HL-60/S4 (cell line): Measurements from ENCODE around the gene ABHD12.

Source experiments
- in situ Hi-C: fragments of 300-500 bp; cut with MboI; formaldehyde crosslinking; loops from 2 replicates; pipeline ENCODE4 v1.14.3; 2022; ENCODE audit warnings: low sequenced_read_pairs

Gene ABHD12

DNA sequence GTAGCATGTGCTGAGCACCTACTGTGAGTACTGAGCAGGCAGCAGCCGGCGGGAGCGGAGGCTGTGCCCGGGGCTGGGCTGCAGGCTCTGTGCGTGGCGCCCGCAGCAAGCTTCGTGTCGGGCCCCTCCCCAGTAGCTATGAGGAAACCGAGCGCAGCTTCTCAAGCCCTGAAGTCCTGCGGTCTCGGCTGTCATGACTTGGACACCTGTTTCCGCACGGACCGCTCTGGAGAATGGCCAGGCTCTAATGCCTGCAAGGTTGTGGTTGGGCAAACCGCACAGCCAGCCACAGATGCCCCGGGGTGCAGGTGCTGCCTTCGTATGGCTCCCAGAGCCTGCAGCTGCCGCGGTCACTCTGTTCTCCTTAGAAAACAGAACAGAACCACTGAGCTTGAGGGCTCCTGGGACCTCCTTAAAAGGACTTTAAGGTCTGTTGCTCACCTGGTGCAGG lies 109.1 kb downstream of the ABHD12 start:
- in situ Hi-C loops = loop anchor here (25.0 kb wide), 1 partner anchor 144 kb away; no protein-coding TSS in a partner anchor

DNA sequence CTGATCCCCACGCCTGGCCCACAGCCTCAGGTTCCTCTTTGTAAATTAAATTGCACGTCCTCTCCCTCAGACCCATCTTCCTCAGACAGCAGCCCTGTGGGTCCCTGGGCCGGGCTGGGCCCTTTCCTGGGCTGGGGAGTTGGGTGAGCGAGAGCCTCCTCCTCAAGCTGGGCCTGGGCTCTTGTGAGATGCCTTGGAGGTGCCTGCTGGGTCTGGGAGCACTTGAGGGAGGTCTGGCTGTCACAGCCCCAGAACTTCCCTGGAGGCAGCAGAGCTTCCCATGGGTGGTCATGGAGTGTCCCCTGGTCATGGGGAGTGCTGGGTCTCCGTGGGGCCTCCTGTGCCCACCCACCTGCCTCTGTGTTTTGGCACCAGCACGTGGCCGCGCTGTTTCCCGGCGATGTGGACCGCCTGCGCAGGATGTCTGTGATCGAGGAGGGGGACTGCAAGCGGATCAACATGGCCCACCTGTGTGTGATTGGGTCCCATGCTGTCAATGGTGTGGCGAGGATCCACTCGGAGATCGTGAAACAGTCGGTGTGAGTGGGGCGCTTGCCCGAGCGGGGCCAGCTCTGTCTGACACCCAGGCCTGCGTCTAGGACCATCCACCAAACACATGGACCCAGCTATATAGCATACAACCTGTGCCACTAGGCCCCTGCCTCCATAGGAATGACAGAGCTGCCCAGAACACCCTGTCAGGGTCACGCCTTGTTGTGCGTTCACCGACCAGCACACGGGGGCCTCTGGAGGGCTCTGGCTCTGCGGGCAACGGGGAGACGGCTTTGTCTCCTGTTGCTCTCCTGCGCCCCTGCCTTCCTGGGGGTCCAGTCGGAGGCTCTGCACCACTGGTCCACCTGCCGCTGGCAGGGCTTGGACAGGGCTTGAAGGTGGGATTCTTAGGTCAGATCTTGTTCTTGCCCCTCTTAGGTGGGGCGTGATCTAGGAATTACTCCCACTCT lies 109.8 kb downstream of the ABHD12 start:
- in situ Hi-C loops = loop anchor here (25.0 kb wide), 1 partner anchor 144 kb away; no protein-coding TSS in a partner anchor

DNA sequence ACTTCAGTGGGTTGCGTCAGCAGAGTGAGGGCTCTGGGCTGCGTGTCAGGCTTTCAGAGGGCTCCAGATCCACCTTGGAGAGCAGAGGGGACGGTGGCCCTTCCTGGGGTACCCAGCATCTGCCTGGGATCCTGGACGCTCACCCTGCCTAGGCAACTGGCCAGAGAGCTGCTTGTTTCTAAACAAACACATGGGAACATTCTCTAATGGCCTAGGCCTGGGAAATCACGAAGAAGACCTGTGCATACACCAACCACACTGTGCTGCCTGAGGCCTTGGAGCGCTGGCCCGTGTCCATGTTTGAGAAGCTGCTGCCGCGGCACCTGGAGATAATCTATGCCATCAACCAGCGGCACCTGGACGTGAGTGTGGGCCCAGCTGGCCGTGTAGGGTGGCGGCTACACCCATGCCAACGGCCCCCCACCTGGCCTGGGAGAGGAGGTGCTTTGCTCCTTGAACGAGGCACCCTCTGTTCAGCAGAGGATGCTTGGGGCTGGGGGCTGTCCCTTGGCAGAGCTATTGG lies 110.5 kb downstream of the ABHD12 start:
- in situ Hi-C loops = loop anchor here (25.0 kb wide), 1 partner anchor 143 kb away; no protein-coding TSS in a partner anchor

DNA sequence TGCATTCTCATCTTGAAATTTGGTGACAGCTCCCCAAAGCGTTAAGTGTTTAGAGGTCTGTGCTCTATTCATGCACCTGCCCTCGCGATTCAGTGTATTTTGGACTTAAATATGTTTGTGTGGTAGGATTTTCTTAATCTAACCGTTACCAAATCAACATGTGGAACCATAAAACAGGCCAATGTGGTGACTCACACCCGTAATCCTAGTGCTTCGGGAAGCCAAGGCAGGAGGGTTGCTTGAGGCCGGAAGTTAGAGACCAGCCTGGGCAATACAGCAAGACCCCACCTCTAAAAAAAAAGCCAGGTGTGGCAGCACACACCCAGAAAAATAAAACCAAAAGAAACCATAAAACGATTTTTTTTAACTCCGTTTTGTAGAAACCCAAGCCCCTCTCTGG lies 111.2 kb downstream of the ABHD12 start:
- in situ Hi-C loops = loop anchor here (25.0 kb wide), 1 partner anchor 142 kb away; no protein-coding TSS in a partner anchor

DNA sequence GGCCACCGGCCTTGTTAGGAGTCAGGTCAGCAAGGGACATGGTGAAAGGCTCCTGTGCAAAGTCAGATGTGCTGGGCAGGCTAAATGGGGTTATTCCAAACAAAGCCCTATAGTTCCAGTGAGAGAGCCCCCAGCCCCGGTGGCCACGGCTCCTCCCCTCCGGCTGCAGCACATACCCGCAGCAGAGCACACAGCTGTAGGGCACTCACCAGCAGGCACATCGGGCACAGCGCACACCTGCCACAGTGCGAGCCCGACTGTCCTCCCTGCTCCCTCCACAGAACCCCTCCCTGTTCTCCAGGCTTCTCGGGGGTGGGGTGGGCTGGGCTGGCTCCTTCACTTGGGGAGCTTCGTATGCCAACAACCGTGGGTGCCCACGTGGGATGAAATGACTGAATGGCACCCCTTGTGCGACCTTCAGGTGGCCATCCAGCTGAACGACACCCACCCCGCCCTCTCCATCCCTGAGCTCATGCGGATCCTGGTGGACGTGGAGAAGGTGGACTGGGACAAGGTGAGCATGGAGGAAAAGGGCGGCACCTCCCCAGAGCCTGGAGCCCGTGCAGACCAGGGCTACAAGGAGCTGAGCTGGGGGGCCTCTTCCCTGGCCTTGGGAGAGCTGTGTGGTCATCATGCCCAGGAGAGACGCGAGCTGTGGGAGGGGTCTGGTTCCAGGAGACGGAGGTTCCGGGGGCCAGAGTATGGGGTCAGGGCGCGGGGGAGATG lies 111.8 kb downstream of the ABHD12 start:
- in situ Hi-C loops = loop anchor here (25.0 kb wide), 1 partner anchor 141 kb away; no protein-coding TSS in a partner anchor

DNA sequence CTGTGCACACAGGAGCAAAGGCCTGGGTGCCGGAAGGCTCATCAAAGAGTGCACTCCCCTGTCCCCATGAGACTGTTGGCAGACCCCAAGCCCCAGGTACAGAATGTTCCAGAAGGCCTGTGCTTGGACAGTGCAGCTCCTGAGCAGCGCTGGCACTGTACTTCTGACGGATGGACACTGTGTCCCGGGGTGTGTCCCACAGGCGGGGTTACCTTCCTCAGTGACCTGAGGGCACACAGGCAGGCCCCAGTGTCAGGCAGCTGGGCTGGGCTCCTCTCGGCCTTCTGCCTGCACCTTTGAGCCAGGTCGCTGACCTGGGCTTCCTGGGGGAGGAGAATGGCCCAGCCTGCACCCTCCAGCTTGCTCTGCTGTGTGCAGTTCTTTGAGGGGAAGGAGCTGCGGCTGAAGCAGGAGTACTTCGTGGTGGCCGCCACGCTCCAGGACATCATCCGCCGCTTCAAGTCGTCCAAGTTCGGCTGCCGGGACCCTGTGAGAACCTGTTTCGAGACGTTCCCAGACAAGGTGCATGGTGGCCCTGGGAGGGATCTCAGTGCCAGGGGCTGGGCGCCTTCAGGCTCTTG lies 112.6 kb downstream of the ABHD12 start:
- in situ Hi-C loops = loop anchor here (25.0 kb wide), 1 partner anchor 141 kb away; no protein-coding TSS in a partner anchor

DNA sequence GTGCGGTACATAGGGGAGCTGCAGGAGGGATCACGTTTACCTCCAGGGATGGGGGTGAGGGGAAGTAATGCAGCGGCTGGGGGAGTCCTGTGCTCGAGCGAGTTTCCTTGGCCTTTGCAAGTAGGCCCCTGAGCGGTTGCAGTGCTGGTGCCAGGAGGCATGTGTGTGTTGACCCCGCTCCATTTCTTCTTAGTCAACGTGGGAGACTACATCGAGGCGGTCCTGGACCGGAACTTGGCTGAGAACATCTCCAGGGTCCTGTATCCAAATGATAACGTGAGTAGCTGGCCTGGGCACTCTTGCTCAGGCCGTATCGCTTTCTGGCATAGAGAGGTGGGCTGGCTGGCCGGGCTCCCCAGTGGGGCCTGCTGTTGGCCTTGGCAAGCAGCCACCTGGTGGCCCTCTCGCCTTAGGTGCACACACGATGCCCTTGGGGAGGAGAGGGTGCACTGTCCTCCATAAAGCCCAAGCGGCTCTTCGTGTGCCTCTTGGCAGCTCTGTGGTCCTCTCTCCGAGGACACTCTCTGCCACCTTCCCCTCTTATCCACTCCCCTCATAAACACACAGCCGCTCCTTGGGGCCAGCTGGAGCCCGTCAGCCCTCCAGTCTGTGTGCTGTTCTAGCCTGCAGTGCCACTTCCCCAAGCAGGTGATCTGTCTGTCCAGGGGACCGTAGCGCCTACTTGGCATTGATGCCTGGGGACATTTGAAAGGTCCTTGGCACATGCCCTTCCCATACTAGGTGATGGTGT lies 113.4 kb downstream of the ABHD12 start:
- in situ Hi-C loops = loop anchor here (25.0 kb wide), 1 partner anchor 140 kb away; no protein-coding TSS in a partner anchor

DNA sequence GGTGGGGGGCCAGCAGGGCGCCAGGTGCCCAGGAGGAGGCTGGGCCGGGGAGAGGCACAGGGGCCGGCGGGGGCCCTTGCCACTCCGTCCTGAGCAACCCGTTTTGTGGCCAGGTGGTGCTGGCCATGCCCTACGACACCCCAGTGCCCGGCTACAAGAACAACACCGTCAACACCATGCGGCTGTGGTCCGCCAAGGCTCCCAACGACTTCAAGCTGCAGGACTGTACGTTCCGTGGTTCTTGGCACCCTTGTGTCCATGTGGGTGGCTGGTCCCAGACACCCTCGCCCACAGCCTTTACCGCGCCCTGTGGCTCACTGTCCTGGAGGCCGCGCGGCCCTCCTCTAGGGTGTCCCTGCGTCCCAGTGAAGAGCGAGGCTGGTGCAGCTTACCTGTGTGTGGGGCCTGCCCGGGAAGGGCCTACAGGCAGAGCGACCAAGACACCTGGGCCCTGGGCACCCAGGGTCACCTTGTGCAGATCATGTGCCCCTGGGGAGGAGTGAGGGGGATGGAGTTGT lies 114.0 kb downstream of the ABHD12 start:
- in situ Hi-C loops = loop anchor here (25.0 kb wide), 1 partner anchor 139 kb away; no protein-coding TSS in a partner anchor

DNA sequence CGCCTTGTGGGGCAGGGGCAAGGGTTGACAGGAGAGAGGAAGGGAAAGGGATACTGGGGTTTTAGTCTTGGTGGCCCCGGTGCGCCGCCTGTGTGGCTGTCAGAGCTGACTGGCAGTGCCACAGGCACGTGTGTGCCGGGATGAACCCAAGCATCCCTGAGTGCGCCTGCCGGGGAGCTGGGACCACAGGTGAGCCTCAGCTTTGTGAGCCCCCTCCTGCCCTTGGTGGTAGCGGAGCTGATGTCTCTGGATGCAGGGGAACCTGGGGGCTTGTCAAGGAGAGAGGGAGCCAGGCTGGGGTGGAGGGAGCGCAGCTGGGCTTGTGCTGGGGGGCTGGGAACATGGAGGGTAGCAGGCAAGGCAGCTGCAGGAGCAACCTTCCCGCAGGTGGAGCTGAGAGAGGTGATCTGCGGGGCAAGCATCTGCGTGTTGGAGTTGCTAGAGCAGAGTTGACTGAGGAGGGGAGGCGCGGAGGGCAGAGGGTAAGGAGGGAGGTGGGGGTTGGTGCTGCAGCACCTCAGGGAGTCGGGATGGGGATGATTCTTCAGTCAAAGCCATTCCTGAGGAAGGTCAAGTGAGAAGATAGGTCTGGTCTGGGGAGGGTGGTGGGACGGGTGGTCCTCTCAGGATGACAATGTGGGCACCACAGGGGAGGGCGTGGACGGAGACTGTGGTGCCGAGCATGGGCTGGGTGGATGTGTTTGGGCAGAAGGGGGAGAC lies 114.7 kb downstream of the ABHD12 start:
- in situ Hi-C loops = loop anchor here (25.0 kb wide), 1 partner anchor 139 kb away; no protein-coding TSS in a partner anchor

DNA sequence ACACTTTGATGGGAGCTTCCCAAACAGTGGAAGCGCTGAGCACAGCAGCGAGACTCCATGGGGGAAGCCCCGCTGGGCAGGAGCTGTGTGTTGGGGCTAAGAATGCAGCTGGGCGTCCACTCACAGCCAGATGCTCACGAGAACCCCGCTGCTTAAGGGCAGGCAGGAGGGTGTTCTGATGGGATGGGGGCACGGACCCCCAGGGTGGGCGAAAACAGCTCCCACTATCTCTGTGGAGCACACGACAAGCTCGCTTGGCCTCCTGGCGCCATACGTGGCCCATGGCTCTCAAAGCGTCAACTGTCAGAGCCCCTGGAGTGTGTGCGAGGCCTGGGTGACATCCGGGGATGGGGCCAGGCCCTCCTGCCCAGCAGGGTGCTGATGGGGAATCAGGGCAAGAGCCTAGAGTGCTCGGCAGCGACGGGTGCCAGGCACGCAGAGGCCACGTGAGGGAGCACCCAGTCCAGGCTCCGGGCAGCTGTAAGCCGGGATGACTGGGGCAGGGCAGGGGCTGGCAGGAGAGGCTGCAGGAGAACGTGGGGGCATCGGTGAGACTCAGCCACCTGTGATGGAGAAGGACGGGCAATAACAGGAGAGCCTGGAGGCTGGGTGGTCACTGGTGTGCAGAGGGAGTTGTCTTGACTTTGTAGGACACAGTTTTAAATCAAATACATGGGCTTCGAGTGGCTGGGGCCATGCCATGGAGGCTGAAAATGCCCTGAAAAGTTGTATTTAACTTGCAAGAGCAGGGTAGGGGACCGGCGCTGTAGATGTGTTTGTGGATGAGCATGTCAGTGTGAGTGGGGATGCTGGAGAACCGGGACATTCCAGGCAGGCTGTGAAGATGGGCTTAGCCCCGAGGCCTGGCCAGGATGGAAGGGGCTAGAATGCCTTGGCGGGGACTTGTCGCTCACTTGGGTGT lies 115.5 kb downstream of the ABHD12 start:
- in situ Hi-C loops = loop anchor here (25.0 kb wide), 1 partner anchor 138 kb away; no protein-coding TSS in a partner anchor

DNA sequence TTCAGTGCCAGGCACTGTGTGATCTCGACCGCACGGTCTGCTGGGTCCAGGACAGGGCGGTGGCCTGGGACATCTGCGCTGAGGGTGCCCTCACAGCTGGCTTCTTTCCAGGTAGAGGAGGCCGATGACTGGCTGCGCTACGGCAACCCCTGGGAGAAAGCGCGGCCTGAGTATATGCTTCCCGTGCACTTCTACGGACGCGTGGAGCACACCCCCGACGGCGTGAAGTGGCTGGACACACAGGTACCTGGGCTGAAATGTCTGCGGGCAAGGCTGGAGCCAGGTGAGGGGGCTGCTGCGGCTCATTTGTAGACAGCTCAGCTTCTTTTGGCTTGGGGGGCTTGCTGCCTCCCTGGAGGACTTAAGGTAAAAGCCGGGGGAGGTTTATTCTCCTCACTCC lies 116.2 kb downstream of the ABHD12 start:
- in situ Hi-C loops = no loop called here

DNA sequence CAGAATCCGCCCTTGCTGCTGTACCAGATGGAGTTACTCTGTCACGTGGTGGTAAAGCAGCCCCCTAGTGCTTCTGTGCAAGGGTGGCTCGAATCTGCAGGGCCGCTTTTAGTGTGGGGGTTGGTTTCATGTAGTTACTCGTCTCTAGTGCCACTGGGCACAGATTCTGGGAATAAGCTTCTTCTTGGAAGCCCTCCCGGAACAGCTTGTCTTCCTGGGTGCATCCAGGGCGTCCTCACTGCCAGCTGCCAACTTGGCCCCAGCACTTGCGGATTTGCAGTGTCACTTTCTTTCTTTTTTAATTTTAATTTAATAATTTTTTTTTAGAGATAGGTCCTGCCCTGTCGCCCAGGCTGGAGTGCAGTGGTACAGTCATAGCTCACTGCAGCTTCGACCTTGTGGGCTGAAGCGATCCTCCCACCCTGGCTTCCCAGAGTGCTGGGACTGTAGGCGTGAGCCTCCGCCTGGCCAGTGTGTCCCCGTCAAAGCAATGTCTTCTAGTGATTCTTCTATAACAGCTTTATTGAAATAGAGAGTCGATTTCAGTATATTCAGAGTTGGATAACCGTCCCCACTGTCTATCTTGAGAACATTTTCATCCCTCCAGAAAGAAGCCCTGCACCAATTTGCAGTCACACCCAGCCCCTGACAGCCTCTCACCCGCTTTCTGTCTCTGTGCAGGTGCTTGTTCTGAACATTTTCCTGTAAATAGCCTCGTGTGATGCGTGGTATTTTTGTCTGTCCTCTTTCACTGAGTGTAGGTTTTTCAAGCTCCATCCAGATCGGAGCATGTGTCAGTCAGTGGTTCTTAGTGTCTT lies 116.9 kb downstream of the ABHD12 start:
- in situ Hi-C loops = no loop called here

DNA sequence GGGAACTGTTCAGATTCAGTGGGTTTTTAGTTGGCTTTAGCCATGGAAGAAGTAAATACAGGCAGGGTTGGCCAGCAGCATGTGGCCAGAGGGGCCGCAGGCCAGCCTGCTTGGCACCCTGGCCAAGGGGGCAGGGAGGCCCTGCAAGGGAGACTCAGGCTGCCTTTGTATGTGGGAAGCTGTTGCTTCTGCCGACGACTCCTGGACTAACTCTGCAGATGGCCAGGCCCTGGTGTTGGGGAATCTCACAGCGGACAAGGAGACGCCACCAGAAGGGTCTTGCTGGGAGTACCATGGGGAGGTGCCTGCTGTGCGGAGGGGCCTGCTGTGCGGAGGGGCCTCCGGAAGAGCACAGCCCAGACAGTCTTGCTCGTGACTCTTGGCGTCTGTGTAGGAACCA lies 117.6 kb downstream of the ABHD12 start:
- in situ Hi-C loops = no loop called here

DNA sequence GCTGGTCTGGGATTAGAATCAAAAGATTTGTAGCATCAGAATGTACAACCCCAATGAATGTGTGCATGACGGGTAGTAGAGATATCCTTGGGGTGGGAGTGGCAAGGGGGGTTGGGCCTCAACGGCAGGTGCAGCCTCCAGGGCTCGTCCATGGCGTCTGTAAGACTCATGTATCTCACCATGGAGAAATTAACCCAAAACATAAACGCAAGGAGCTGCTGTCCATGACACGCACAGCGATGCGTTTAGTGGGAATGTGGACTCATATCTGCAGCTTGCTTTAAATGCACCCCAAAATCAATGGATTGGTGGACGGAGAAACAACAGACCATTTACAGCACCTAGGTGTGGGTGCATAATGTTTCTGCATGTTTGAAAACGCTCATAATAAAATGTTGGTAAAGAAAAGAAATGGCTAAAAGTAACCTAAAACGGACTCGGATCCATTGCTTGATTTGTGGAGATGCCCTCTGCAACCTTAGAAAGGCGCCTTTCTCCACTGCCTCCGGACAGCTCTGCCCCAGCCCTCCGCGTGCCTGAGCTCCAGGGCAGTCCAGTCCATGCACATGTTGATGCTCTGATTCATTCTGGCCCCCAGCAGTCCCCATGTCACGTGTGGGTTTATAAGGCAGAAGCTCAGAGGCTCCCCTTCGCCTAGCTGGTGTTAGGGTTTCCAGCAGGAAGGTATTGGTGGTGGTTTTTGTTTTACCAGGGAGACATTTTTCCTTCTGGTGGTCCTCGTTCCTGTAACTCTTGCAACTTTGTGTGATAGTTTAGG lies 118.2 kb downstream of the ABHD12 start:
- in situ Hi-C loops = no loop called here

DNA sequence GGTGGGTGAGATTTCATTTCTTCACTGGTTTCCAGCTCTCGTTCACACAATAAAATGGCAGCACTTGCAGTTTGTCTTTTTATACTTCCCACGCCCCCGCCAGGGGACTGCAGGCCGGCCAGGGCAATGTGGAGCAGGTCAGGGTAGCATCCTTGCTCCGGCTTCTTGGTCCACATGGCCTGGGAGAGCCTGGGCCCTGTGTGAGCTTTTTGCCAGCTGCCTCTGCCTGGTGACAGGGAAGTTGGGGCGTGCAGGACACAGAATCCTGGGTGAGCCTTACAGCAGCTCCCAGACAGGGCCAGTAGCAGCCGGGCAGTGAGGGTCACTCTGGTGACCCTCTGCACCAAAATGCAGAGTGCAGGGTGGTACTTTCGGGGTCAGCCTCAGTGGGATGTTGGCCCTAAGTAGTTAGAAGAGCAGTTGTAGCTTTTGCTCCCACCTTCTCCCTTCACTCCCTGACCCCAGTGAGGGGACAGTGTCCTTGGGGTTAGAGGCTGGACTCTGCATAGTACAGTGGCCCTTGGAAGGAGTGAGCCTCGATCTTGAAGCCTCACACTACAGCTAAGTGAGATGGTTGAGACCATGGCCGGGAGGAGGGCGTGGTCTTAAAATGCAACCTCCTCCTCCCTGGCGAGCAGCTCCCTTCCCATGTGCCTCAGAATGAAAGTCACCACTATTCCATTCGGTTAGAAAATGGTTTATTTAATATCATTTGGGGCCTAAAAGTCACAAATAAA lies 119.0 kb downstream of the ABHD12 start:
- in situ Hi-C loops = no loop called here

DNA sequence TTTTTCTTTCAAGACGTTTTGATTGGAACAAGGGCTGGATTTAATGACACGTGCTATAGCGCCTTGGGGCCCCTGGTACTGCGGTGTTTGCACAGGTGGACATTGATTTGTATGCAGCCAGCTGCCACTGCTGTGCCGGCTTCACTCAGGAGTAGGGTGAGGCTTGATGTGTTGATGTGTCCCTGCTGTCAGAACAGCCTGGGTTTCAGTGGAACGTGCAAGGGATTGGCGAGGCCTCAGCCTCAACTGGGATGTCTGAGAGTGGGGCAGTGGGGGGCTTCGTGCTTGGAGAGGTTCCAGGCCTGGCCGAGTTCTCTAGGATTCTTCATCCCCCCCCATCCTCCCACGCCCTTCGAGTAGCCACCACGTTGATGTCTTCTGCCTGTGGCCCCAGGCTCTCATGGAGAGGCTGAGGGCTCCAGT lies 119.8 kb downstream of the ABHD12 start:
- in situ Hi-C loops = no loop called here
